Left ventricle myocardium inferior (tissue), 1 donor: ENCODE data around the gene HABP2. TPM values are rescaled to one million over a fixed set of nuclear protein-coding genes. Genes with fewer than 3 reads are reported as not detected.

Experiments
- DNase-seq: peaks from one replicate; pipeline ENCODE4 v3.0.0-alpha.2; 2020
- H3K27ac ChIP-seq: fragments of 200-600 bp; replicated peaks from 2 replicates; pipeline ENCODE4 v1.8.0; 2021
- H3K27me3 ChIP-seq: fragments of 200-600 bp; 2 replicates; pipeline ENCODE4 v1.8.0; 2021; ENCODE audit warnings: low read depth
- H3K36me3 ChIP-seq: fragments of 200-600 bp; 2 replicates; pipeline ENCODE4 v1.8.0; 2021
- H3K4me1 ChIP-seq: fragments of 200-600 bp; 2 replicates; pipeline ENCODE4 v1.8.0; 2021
- H3K4me3 ChIP-seq: fragments of 200-600 bp; 2 replicates; pipeline ENCODE4 v1.8.0; 2021; ENCODE audit warnings: mild to moderate bottlenecking, moderate library complexity
- H3K9me3 ChIP-seq: fragments of 200-600 bp; replicated peaks from 2 replicates; pipeline ENCODE4 v1.8.0; 2021
- CTCF ChIP-seq: fragments of 200-600 bp; IDR thresholded peaks from 2 replicates; pipeline ENCODE4 v1.8.0; 2021; ENCODE audit warnings: antibody characterized with exemption, mild to moderate bottlenecking, borderline replicate concordance
- intact Hi-C: fragments of 100-400 bp; cut with micrococcal nuclease; formaldehyde crosslinking; loops from one replicate; pipeline ENCODE4 v1.11.0; 2022
- total RNA-seq: library from RNA; stranded (reverse); fragmentation: NEBNext Ultra II Directional; extraction: Animal tissue kit (Norgen Biotek cat#: 25700); gene quantifications from one replicate; pipeline ENCODE4 v1.2.1, GENCODE V29; 2021
- donor health status: DM: no; HTN: yes; CAD: no; lungs with severe emphysema.

The HABP2 gene
- total RNA-seq, 1 donor from 2014 or later: not detected

DNA sequence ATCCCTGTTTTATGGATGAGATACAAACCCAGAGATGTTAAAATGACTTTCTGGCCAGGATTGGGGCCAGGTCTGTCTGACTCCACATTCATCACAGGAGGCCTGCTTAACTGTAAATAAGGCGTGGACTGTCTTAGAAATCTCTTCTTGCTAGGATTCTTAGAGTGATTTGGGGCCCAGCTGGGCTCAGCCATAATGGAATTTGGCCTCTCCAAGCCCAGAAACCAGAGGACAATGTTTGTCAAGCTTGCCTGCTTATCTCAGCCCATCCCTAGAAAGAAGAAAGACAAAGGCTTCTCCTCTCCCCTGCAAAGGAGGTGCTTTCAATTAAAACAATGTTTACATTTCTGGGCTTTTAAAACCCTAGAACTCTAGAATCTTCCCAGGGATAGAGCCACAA, 2.9 kb downstream of the HABP2 start:
- Histone ChIP-seq H3K27ac (no peak overlapping the region), H3K36me3 (no peaks in the 10 kb centered on the region), H3K4me1 (peaks cover 13% of the 10 kb centered on the region), H3K9me3 (no peaks in the 10 kb centered on the region), H3K4me3 (no peak overlapping the region), H3K27me3 (peaks cover 70% of the 10 kb centered on the region)
- no peak for TF ChIP-seq CTCF
- no peak for DNase-seq
- intact Hi-C loops: no loop called here

GRCh38 chr10:113557424-113557862, 4.6 kb downstream of the HABP2 start:
- TF ChIP-seq CTCF: no peak
- Histone ChIP-seq H3K9me3 (no peaks in the 10 kb centered on the region), H3K27ac (no peak overlapping the region), H3K4me3 (peak overlapping the region; percentile 20), H3K36me3 (no peaks in the 10 kb centered on the region), H3K4me1 (peaks cover 13% of the 10 kb centered on the region), H3K27me3 (peaks cover 70% of the 10 kb centered on the region)
- intact Hi-C loops: no loop called here
- no peak for DNase-seq

DNA sequence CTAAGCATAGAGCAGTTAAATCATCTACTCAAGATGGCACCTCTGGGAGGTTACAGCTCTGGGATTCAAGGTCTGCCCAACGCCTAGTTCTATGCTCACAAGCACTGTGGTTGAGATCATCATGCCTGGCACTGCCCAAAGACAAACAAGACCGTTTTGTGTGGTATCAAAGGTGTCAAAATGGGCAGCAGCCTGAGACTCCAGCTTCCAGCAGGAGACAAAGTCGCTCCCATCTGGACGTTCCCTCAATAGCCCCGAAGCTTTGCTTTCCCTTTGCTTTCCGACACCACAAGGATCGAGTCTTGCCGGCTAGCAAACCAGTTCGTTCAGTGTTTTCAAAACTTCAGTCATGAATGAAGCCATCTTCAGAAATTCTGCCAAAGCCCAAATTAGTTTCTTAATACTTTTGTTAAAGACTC, 5.1 kb downstream of the HABP2 start:
- H3K4me1 ChIP-seq: peaks cover 13% of the 10 kb centered on the region
- peaks cover 70% of the 10 kb centered on the region for H3K27me3 ChIP-seq
- H3K36me3 ChIP-seq: no peaks in the 10 kb centered on the region
- intact Hi-C loops: no loop called here
- H3K9me3 ChIP-seq: no peaks in the 10 kb centered on the region
- peak overlapping the region; percentile 20 for H3K4me3 ChIP-seq
- TF ChIP-seq CTCF: no peak
- no peak for DNase-seq
- H3K27ac ChIP-seq: no peak overlapping the region

GRCh38 chr10:113560071-113560470, 7.2 kb downstream of the HABP2 start:
- Histone ChIP-seq H3K27me3 (peaks cover 48% of the 10 kb centered on the region), H3K27ac (no peak overlapping the region), H3K9me3 (no peaks in the 10 kb centered on the region), H3K4me3 (no peak overlapping the region), H3K36me3 (no peaks in the 10 kb centered on the region), H3K4me1 (peaks cover 17% of the 10 kb centered on the region)
- intact Hi-C loops: no loop called here
- TF ChIP-seq CTCF: no peak
- no peak for DNase-seq

DNA sequence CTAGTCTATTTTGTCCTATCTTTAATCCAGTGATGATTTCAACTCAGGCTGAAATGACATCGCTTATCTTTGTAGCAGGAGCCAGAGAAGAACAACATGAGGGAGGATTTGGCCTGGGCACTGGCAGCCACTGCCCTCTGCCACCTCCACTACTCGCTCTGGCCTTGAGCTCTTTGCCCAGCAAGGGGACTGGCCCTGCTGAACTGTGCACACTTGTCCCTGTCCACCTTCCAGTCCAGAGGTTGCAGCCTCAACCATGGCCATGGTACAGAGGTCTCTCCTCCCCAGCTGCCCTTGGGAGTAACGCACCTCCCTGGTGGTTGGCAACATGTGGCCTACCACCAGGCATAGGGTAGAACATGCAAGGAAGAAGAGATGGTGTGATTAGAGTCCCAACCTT, 8.4 kb downstream of the HABP2 start:
- Histone ChIP-seq H3K27me3 (peaks cover 39% of the 10 kb centered on the region), H3K27ac (no peak overlapping the region), H3K4me3 (no peak overlapping the region), H3K4me1 (peaks cover 17% of the 10 kb centered on the region), H3K36me3 (no peaks in the 10 kb centered on the region), H3K9me3 (no peaks in the 10 kb centered on the region)
- no peak for DNase-seq
- intact Hi-C loops: no loop called here
- TF ChIP-seq CTCF: no peak

- intact Hi-C loops: no loop called here
- Histone ChIP-seq H3K4me3 (no peak overlapping the region), H3K27me3 (peaks cover 31% of the 10 kb centered on the region), H3K27ac (no peak overlapping the region), H3K9me3 (no peaks in the 10 kb centered on the region), H3K36me3 (no peaks in the 10 kb centered on the region), H3K4me1 (peaks cover 14% of the 10 kb centered on the region)
- no peak for TF ChIP-seq CTCF
- no peak for DNase-seq
Measured at GRCh38 chr10:113562069-113562468, 9.2 kb downstream of the HABP2 start.
